Middle frontal gyrus (tissue), 1 donor: Measurements from ENCODE around the gene COPS6.

Source experiments
- DNase-seq: peaks from one replicate; pipeline ENCODE4 v3.0.0-alpha.2; 2015; ENCODE audit warnings: low spot score; ENCODE audit errors: extremely low spot score

COPS6 gene

DNA sequence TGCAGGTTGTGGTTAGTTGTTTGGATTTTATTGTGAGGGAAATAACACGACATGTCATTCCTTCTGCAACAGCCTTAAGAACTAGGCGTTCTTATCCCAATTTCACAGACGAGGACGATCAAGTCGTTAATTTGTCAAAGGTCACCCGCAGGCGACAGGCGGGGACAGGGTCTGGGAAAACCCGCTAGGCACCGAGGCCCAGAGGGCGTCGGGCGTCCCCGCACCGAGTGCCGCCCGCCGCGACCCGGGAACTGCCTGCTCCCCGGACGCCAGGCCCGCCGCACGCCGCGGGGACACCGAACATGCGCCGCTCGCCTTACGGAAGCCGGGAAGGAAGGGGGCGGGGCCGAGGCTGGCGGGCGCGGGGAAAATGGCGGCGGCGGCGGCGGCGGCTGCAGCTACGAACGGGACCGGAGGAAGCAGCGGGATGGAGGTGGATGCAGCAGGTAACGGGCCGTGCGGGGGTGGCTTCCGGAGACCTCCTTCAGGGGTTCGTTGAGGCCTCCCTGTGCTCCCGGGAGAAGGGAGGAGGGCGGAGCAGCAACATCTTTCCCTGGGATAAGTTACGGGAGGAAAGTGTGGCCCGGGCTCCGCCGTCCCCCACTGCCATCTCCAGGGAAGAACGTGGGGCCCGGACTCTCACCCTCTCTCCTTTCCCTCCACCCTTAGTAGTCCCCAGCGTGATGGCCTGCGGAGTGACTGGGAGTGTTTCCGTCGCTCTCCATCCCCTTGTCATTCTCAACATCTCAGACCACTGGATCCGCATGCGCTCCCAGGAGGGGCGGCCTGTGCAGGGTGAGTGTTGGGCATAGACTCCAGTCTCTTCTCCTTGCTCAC, at the start of gene COPS6:
Gene COPS6, plus strand, starts transcription at position 349 of the 837 bp plus-strand sequence. Its CDS starts 22 bp downstream, at position 371.
- DNase-seq = no peak

DNA sequence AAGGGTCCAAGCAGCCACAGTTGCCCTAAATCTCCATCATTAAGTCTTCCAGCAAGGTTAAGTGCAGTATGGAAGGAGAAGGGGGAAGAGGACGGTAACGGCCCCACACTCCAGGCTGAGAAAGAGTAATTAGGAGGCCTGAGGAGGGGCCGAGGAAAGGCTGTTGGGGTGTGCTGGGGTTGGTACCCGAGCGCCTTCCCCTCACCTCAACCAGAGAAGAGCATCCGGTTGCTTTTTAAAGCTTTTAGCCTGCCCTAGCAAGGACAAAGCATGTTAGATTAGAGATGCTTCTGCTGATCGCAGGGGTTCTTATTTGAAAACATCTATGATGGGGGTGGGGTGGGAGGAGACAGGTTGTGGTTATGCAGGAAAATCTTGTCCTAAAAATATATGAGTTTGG, 48.2 kb upstream of the COPS6 start:
- DNase-seq = no peak

DNA sequence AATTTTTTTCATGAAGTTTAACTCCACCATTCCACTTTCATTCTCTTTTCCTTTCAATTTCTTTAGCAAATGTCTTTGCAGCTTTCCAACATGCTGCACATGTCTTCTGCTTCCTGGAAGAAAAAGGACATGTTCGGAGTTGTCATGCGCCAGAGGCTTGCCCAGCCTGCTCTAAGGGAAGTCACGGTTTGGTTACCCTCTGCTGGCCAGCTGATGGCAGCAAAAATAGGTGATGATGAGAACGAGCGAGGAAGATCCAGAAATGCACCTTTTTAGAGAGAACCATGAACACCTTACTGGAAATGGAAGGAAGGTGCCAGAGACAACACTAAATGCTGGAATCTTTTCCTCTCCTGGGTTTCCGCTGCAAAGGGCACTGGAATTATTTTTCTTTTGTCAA, 44.1 kb upstream of the COPS6 start:
- no peak for DNase-seq

DNA sequence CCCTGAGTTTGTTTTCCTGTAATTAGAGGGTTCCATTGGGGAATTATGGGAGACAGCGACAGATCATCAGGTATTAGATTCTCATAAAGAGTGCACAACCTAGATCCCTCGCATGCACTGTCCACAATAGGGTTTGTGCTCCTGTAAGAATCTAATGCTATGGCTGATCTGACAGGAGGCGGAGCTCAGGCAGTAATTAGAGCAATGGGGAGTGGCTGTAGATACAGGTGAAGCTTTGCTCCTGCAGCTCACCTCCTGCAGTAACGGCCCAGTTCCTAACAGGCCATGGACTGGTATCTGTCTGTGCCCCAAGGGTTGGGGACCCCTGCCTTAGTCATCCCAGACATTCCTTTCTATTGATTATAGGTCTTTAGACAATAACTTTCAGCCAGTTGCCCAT, 40.1 kb upstream of the COPS6 start:
- DNase-seq = no peak

DNA sequence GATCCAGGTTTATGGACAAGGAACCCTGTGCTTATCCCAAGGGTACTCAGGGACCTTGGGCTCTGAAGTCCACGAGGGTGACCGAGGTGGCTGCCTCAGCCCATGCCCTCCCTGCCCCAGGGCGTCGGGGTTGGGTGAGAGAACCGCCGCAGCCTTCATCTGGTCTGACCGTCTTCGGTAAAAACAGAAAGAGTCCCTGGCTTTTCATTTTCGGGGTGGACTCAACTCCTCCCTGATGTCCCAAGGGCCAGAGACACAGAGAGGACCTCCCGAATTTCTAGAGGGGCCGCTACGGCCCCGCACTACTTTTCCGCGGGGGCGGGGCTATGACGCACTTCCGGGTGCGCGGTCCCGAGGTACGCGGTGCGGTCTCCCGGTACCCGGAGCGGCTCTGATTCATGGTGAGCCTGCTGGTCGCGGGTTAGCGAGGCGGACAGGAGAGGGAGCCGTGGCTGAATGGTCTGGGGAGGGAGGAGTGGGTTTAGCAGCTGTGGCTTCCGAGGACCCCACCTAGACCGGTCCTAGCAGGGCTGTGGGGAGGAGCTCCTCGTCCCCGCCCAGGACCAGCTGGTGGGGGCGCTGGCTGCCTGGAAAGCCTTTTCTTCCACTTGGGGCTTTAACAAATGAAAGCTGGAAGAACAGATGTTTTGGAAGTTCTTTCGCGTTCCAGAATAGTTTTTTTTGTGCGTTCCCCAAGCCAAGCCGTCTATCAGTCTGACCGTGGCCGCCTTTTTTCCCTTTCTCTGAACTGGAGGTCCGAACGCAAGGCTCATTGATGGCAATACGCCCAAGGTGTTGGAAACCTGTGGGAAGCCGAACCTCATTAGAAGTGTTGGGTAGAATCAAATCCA, 39.1 kb upstream of the COPS6 start, which contains the start of gene ZSCAN21:
Gene ZSCAN21, plus strand, starts transcription at position 334 of the 851 bp plus-strand sequence. CDS start 7,233 bp downstream, outside the sequence.
- peak; percentile 76 for DNase-seq

DNA sequence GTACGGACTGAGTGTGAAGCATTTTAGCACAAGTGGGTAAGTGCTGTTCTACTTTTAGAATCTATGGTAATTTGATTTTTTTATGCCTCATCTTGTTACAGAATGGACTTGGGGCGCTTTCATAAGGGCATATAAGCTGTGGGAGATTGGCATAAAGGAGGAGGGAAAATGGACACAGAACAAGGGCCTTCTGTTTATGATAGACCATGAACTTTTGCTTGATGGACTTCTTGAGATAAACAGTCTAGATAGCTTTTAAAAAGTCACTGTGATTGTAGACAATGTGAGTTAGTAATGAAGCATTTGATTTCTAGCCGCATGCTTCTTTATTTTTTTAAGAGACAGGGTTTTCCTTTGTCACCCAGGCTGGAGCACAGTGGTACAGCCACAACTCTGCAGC, 37.2 kb upstream of the COPS6 start:
- DNase-seq = no peak

DNA sequence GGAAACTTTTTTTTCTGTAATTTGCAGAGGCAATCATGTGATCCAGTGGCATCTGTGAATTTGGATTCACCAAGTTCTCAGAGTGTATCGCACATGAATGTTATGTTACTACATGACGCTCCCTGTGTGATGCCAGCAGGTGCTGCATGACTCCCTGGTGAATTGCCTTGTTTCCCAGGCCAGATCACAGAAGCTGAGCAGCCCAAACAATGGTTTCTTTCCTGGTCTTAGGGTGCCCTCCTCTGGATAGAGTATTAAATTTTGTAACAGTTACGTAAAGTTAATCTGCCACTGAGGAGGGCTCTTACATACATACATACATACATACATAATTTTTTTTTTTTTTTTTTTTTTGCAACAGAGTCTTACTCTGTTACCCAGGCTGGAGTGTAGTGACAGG, 35.6 kb upstream of the COPS6 start:
- DNase-seq = peak; percentile 51

DNA sequence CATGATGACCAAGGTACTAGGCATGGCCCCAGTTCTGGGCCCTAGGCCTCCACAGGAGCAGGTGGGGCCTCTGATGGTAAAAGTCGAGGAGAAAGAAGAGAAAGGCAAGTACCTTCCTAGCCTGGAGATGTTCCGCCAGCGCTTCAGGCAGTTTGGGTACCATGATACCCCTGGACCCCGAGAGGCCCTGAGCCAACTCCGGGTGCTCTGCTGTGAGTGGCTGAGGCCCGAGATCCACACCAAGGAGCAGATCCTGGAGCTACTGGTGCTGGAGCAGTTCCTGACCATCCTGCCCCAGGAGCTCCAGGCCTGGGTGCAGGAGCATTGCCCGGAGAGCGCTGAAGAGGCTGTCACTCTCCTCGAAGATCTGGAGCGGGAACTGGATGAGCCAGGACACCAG, 31.8 kb upstream of the COPS6 start:
- DNase-seq = no peak

DNA sequence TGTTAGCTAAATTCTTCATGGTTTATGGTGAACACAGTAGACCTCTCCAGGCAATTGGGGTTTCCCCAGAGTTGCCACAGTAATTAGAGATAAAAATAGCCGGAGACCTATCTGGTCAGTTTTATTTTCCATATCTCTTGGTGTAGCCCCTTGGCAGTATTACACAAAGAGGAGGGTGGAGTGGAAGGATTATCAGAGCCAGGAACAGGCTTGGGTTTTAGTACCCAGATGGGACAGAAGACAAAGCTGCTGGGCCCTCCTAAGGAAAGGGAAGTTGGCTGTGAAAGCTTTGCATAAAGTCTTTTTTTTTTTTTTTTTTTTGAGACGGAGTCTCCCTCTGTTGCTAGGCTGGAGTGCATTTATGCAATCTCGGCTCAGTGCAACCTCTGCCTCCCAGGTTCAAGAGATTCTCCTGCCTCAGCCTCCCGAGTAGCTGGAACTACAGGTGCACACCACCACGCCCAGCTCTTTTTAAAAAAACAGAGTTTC, 29.5 kb upstream of the COPS6 start:
- no peak for DNase-seq

DNA sequence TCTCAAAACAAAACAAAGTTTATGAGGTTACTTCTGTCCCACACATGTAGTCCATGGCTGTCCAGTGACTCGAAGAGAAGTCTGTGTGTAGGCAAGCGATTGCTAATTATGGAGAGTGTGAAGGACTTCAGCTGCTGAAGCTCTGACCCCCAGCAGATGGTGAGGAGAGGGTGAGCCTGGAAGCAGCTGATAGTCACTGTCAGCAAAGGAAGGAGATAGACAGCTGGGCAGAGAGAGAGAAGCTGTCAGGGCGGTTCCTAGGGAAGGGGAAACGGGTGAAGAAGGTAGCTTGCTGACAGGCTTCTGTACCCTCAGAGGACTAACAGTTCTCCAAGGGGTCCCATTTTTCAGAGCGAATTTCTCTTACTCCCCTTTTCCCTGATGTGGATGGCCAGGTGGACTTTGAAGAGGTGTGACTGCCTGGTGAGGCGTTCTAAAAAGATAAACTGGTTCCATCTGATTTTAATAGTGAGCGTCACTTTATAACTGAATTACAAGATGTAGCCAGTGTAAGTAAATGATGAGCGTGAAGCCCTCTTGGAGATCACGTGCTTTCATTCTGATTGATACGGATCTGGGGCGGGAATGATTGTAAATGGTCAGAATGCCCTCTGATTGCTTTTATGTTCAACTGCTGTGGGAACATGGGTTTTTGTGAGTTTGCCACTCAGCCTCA, 27.1 kb upstream of the COPS6 start:
- no peak for DNase-seq

DNA sequence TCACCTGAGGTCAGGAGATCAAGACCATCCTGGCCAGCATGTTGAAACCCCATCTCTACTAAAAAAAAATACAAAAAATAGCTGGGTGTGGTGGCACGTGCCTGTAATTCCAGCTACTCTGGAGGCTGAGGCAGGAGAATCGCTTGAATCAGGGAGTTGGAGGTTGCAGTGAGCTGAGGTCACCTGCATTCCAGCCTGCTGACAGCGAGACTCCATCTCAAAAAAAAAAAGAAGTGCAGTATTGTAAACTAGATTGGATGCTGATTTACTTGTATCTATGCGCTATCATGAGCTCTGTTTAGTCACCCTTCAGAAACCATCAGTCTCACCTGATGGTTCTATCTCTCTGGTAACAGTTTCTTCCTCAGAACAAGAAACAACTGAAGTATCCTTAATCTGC, 25.4 kb upstream of the COPS6 start:
- no peak for DNase-seq

DNA sequence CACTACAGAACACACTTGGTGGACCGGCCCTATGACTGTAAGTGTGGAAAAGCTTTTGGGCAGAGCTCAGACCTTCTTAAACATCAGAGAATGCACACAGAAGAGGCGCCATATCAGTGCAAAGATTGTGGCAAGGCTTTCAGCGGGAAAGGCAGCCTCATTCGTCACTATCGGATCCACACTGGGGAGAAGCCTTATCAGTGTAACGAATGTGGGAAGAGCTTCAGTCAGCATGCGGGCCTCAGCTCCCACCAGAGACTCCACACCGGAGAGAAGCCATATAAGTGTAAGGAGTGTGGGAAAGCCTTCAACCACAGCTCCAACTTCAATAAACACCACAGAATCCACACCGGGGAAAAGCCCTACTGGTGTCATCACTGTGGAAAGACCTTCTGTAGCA, 24.6 kb upstream of the COPS6 start:
- DNase-seq = no peak

DNA sequence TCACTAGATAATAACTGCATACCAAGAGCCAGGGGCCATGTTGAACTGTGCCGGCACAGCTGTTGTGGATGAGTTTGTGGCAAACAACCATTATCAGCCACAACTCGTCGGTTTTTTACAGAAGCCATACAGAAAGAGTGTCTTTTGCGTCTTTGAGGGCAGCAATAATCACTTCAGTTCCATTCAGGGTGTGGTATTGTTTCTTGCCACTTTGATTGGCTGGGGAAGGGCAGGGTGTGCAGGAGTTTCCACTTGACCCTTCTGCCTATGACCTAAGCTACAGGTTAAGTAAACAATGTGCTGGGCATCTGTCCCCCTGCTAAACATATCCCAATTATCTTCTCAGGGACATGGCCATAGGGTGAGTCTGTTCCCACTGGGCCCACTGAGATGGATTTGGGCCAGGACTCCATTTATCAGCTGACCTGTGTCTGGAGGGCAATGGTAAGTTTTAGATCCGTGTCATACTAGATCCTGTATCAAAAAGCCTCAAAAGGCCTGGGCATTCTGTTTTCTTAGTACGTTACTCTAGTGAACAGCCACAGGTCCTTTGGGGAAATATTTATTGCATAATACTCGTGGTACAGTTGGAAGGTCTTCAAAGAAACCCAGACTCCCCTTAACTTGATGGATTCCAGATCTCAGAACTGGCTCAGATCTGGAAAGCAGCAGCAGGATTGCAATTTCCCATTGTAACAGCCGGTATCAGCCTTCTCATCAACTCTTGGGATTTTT, 23.1 kb upstream of the COPS6 start:
- DNase-seq = no peak

DNA sequence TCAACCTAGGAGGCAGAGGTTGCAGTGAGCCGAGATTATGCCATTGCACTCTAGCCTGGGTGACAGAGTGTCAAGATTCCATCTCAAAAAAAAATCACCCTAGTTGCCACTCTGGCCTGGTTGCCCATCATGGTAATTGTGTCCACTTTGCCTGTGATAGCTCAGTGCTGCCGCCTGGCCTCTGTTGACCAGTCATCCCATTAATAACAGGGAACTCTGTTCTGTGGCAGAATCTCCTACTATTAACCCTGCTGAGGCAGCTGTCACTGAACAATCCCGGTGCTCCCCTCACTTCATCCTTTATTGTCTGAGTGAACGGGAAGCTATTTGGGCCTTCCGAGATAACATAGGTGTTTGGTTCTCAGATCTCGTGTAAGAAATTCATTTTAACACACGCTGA, 21.8 kb upstream of the COPS6 start:
- no peak for DNase-seq

DNA sequence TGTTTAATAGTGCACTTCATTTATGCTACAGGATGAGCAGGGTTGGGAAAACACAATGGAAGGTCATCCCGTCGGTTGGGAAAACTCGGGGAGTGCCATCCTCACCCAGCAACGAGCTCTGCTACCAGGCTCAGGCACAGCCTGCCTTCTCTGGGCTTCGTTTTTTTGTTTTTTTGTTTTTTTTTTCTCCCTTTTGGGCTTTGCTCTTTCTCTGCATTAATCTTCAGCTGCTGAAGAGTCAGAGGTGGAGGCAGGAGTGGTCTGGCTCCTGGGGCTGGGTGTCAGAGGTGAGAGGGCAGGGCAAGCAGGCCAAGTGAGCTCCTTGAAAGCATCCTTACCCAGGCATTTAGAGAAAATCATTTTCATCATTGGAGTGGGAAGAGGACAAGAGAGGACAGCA, 18.8 kb upstream of the COPS6 start:
- no peak for DNase-seq

DNA sequence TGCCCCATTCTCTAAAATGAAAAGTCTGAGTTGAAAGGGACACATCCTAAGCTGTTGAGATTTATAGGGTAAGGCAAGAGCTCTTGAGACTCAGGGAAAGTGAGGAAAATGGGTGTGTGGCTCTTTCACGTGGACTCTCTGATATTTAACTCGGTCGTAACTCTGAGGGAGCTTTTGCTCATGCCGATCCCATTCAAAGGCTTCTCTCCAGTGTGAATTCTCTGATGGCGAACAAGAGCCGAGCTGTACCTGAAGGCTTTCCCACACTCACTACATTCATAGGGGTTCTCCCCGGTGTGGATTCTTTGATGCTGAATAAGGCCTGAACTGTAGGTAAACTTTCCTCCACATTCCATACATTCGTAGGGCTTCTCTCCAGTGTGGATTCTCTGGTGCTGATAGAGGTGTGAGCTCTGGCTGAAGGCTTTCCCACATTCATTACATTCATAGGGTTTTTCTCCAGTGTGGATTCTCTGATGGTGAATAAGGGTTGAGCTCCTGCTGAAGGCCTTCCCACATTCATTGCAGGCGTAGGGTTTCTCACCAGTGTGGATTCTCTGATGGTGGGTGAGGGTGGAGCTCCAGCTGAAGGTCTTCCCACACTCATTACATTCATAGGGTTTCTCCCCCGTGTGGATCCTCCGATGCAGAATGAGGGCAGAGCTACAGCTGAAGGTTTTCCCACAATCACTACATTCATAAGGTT, 17.6 kb upstream of the COPS6 start:
- DNase-seq = no peak

DNA sequence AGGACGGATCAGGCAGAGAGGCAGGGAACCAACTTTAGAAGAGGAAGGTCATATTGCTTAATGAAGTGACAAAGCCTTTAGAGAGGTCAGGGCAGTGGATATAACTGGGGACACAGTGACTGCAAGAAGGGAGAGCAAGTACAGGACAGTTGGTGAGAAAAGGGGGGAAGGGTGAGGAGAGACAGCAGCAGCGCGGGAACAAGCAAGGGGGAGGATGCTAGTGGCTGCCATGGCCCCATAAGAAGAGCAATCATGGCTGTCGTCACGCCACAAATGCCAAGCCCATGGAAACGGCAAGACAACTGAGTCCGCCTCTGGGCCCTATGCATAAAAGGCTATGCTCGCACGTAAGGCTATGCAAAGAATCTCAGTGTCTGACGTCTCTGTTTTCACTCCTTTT, 16.3 kb upstream of the COPS6 start:
- DNase-seq = no peak

DNA sequence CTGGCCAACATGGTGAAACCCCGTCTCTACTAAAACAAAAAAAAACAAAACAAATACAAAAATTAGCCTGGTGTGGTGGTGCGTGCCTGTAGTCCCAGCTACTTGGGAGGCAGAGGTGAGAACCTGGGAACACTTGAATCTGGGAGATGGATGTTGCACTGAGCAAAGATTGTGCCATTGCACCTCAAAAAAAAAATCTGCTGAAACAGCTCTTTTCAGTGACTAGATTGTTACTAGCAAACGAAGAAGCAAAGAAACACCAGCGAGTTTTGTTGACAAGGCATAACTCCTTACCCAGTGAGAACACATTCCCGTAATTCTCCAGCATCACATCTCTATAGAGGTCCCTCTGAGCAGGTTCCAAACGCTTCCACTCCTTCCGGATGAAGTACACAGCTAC, 13.9 kb upstream of the COPS6 start:
- DNase-seq = no peak

DNA sequence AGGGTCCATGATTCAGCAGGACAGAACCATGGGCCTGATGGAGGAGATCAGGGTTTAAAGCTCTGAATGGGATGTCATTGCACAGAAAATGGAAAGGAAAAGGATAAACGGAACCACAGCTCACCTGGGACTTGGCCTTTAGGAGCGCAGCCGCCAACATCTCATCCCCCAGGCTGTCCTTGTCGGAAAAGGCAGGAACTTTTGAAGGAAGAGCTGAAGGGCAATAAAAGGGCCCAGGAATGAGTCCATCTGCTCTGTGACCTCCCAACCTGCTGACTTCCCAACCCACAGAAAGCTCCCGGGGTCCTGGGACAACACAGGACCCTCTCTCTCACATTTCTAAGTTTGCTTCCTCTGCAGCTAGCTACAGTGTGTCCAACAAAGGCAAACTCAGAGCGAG, 13.4 kb upstream of the COPS6 start:
- DNase-seq = no peak

DNA sequence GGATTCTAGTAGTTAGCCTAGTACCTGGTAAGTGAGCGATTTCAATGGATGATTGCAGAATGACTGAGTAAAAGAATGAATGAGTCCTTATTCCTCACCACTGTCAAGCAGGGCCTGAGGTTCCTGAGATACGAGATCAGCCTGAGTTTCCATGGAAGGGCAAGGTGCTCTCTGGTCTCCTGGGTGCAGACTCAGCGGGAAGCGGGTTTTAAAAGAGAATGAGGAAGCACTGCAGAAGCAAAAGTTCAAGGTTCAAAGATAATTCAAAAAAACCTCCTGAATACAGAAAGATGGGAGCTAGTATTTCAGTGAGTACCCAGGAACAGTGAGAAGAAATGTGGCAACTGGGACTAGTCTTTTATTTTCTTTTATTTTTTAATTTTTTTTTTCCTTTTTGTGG, 11.6 kb upstream of the COPS6 start:
- no peak for DNase-seq
